Measurements from ENCODE around the gene TSGA10IP.

- 0 out of 2 replicates have a peak, but pooled peaks have one; percentile 2 for TF ChIP-seq POLR2AphosphoS5 (IDR thresholded peaks at IDR 0.05; ENCODE audit: low read depth)
- TF ChIP-seq, protein P1, sequence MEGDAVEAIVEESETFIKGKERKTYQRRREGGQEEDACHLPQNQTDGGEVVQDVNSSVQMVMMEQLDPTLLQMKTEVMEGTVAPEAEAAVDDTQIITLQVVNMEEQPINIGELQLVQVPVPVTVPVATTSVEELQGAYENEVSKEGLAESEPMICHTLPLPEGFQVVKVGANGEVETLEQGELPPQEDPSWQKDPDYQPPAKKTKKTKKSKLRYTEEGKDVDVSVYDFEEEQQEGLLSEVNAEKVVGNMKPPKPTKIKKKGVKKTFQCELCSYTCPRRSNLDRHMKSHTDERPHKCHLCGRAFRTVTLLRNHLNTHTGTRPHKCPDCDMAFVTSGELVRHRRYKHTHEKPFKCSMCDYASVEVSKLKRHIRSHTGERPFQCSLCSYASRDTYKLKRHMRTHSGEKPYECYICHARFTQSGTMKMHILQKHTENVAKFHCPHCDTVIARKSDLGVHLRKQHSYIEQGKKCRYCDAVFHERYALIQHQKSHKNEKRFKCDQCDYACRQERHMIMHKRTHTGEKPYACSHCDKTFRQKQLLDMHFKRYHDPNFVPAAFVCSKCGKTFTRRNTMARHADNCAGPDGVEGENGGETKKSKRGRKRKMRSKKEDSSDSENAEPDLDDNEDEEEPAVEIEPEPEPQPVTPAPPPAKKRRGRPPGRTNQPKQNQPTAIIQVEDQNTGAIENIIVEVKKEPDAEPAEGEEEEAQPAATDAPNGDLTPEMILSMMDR (IDR thresholded peaks at IDR 0.05; ENCODE audit: insufficient read depth, low read length): no peak
Observed at GRCh38 chr11:65915821-65916251, 29.4 kb upstream of the TSGA10IP start.

Measured in HL-60 (cell line).